ENCODE measurements around the gene FSD2. TPM values are rescaled to one million over a fixed set of nuclear protein-coding genes. Genes with fewer than 3 reads are reported as not detected.
A peak's percentile ranks its signal among the peaks of the same experiment; 100 is the strongest.

The FSD2 gene
- total RNA-seq: not detected

- Mint-ChIP-seq H3K27ac (no peak within 1 kb of the TSS), H3K4me1 (peaks cover 14% of the 10 kb centered on the region), H3K9me3 (no peaks in the 10 kb centered on the region), H3K27me3 (peaks cover 12% of the 10 kb centered on the region), H3K4me3 (no peak within 1 kb of the TSS), H3K36me3 (ENCODE audit: low read depth) (peaks cover 8% of the 10 kb centered on the region)
- no peak for ATAC-seq (replicated peaks)
Observed at GRCh38 chr15:82805994-82806406, at the start of gene FSD2. TSS of gene FSD2 (minus strand) at chr15:82806069. CDS start at chr15:82787390, 18,679 bp downstream.

- Mint-ChIP-seq H3K27me3 (no peaks in the 10 kb centered on the region), H3K36me3 (ENCODE audit: low read depth) (no peaks in the 10 kb centered on the region), H3K27ac (no peak overlapping the region), H3K4me1 (no peaks in the 10 kb centered on the region), H3K4me3 (no peak overlapping the region), H3K9me3 (no peaks in the 10 kb centered on the region)
- ATAC-seq (replicated peaks): no peak
Observed at GRCh38 chr15:82854554-82854953, 48.7 kb upstream of the FSD2 start.

- no peaks in the 10 kb centered on the region for H3K4me1 Mint-ChIP-seq
- ATAC-seq (replicated peaks): no peak
- H3K4me3 Mint-ChIP-seq: no peak overlapping the region
- no peaks in the 10 kb centered on the region for H3K27me3 Mint-ChIP-seq
- no peak overlapping the region for H3K27ac Mint-ChIP-seq
- no peaks in the 10 kb centered on the region for H3K9me3 Mint-ChIP-seq
- H3K36me3 Mint-ChIP-seq (ENCODE audit: low read depth): no peaks in the 10 kb centered on the region
Observed at GRCh38 chr15:82852941-82853561, 47.2 kb upstream of the FSD2 start.

- H3K4me1 Mint-ChIP-seq: no peaks in the 10 kb centered on the region
- H3K27me3 Mint-ChIP-seq: no peaks in the 10 kb centered on the region
- H3K9me3 Mint-ChIP-seq: no peaks in the 10 kb centered on the region
- H3K4me3 Mint-ChIP-seq: no peak overlapping the region
- H3K36me3 Mint-ChIP-seq (ENCODE audit: low read depth): no peaks in the 10 kb centered on the region
- no peak overlapping the region for H3K27ac Mint-ChIP-seq
- no peak for ATAC-seq (replicated peaks)
Observed at GRCh38 chr15:82851981-82852511, 46.2 kb upstream of the FSD2 start.

- H3K4me3 Mint-ChIP-seq: no peak overlapping the region
- H3K9me3 Mint-ChIP-seq: no peaks in the 10 kb centered on the region
- no peaks in the 10 kb centered on the region for H3K27me3 Mint-ChIP-seq
- no peak overlapping the region for H3K27ac Mint-ChIP-seq
- no peaks in the 10 kb centered on the region for H3K4me1 Mint-ChIP-seq
- ATAC-seq (replicated peaks): no peak
- H3K36me3 Mint-ChIP-seq (ENCODE audit: low read depth): no peaks in the 10 kb centered on the region
Observed at GRCh38 chr15:82851306-82851850, 45.5 kb upstream of the FSD2 start.

- Mint-ChIP-seq H3K36me3 (ENCODE audit: low read depth) (no peaks in the 10 kb centered on the region), H3K4me1 (no peaks in the 10 kb centered on the region), H3K4me3 (no peak overlapping the region), H3K9me3 (no peaks in the 10 kb centered on the region), H3K27me3 (no peaks in the 10 kb centered on the region), H3K27ac (no peak overlapping the region)
- no peak for ATAC-seq (replicated peaks)
Observed at GRCh38 chr15:82850731-82851130, 44.9 kb upstream of the FSD2 start.

GRCh38 chr15:82849556-82850512 is 44.0 kb upstream of the FSD2 start:
- Mint-ChIP-seq H3K27me3 (no peaks in the 10 kb centered on the region), H3K36me3 (ENCODE audit: low read depth) (no peaks in the 10 kb centered on the region), H3K4me1 (peaks cover 4% of the 10 kb centered on the region), H3K27ac (no peak overlapping the region), H3K9me3 (no peaks in the 10 kb centered on the region), H3K4me3 (no peak overlapping the region)
- ATAC-seq (replicated peaks): peak; percentile 70

- Mint-ChIP-seq H3K27ac (no peak overlapping the region), H3K9me3 (no peaks in the 10 kb centered on the region), H3K36me3 (ENCODE audit: low read depth) (no peaks in the 10 kb centered on the region), H3K4me1 (peaks cover 5% of the 10 kb centered on the region), H3K27me3 (no peaks in the 10 kb centered on the region), H3K4me3 (no peak overlapping the region)
- ATAC-seq (replicated peaks): no peak
Observed at GRCh38 chr15:82848241-82848993, 42.5 kb upstream of the FSD2 start.

GRCh38 chr15:82847703-82848102 is 41.8 kb upstream of the FSD2 start:
- Mint-ChIP-seq H3K9me3 (no peaks in the 10 kb centered on the region), H3K4me1 (peaks cover 5% of the 10 kb centered on the region), H3K27ac (no peak overlapping the region), H3K36me3 (ENCODE audit: low read depth) (no peaks in the 10 kb centered on the region), H3K4me3 (no peak overlapping the region), H3K27me3 (no peaks in the 10 kb centered on the region)
- ATAC-seq (replicated peaks): no peak

GRCh38 chr15:82846621-82847020 is 40.8 kb upstream of the FSD2 start:
- Mint-ChIP-seq H3K4me3 (no peak overlapping the region), H3K36me3 (ENCODE audit: low read depth) (no peaks in the 10 kb centered on the region), H3K27me3 (no peaks in the 10 kb centered on the region), H3K9me3 (no peaks in the 10 kb centered on the region), H3K4me1 (peaks cover 5% of the 10 kb centered on the region), H3K27ac (no peak overlapping the region)
- no peak for ATAC-seq (replicated peaks)

GRCh38 chr15:82845686-82846085 is 39.8 kb upstream of the FSD2 start:
- Mint-ChIP-seq H3K27ac (no peak overlapping the region), H3K4me1 (peaks cover 5% of the 10 kb centered on the region), H3K27me3 (no peaks in the 10 kb centered on the region), H3K4me3 (no peak overlapping the region), H3K9me3 (no peaks in the 10 kb centered on the region), H3K36me3 (ENCODE audit: low read depth) (no peaks in the 10 kb centered on the region)
- no peak for ATAC-seq (replicated peaks)

GRCh38 chr15:82843566-82843965 is 37.7 kb upstream of the FSD2 start:
- H3K9me3 Mint-ChIP-seq: no peaks in the 10 kb centered on the region
- no peak for ATAC-seq (replicated peaks)
- H3K4me1 Mint-ChIP-seq: peaks cover 5% of the 10 kb centered on the region
- H3K4me3 Mint-ChIP-seq: no peak overlapping the region
- H3K27me3 Mint-ChIP-seq: no peaks in the 10 kb centered on the region
- no peaks in the 10 kb centered on the region for H3K36me3 Mint-ChIP-seq (ENCODE audit: low read depth)
- no peak overlapping the region for H3K27ac Mint-ChIP-seq

GRCh38 chr15:82840166-82840565 is 34.3 kb upstream of the FSD2 start:
- Mint-ChIP-seq H3K4me3 (no peak overlapping the region), H3K27ac (no peak overlapping the region), H3K36me3 (ENCODE audit: low read depth) (peaks cover 30% of the 10 kb centered on the region), H3K27me3 (no peaks in the 10 kb centered on the region), H3K4me1 (peaks cover 4% of the 10 kb centered on the region), H3K9me3 (peaks cover 6% of the 10 kb centered on the region)
- ATAC-seq (replicated peaks): no peak

GRCh38 chr15:82839136-82839535 is 33.3 kb upstream of the FSD2 start:
- peaks cover 6% of the 10 kb centered on the region for H3K9me3 Mint-ChIP-seq
- no peaks in the 10 kb centered on the region for H3K27me3 Mint-ChIP-seq
- H3K36me3 Mint-ChIP-seq (ENCODE audit: low read depth): peaks cover 40% of the 10 kb centered on the region
- ATAC-seq (replicated peaks): no peak
- no peak overlapping the region for H3K27ac Mint-ChIP-seq
- no peak overlapping the region for H3K4me3 Mint-ChIP-seq
- no peaks in the 10 kb centered on the region for H3K4me1 Mint-ChIP-seq

Measured in activated T-helper 17 cell treated with anti-CD3 and anti-CD28 coated beads, Interleukin-2, amount 50 U/mL, for 72 hours (primary cell).